SJSA1 (cell line): ENCODE data around the gene PRKN. TPM values are rescaled to one million over a fixed set of nuclear protein-coding genes. Genes with fewer than 3 reads are reported as not detected.

ENCODE experiments used
- DNase-seq, 2 experiments: peaks; one replicate each; pipeline ENCODE4 v3.0.0-alpha.2; 2015 to 2020; ENCODE audit warnings: low spot score in 2 of 2, low read depth in 1 of 2
- H3K27ac ChIP-seq: fragments of 250-450 bp; sonication (Bioruptor Pico); 2 replicates; pipeline ENCODE4 v1.5.1; 2020; ENCODE audit warnings: mild to moderate bottlenecking, moderate library complexity
- H3K27me3 ChIP-seq: fragments of 250-450 bp; sonication (Bioruptor Pico); replicated peaks from 2 replicates; pipeline ENCODE4 v1.5.1; 2020; ENCODE audit warnings: mild to moderate bottlenecking, moderate library complexity
- H3K36me3 ChIP-seq: fragments of 250-450 bp; sonication (Bioruptor Pico); 2 replicates; pipeline ENCODE4 v1.5.1; 2020; ENCODE audit warnings: mild to moderate bottlenecking
- H3K4me1 ChIP-seq: fragments of 250-450 bp; sonication (Bioruptor Pico); replicated peaks from 2 replicates; pipeline ENCODE4 v1.6.1; 2021; ENCODE audit warnings: mild to moderate bottlenecking
- H3K4me3 ChIP-seq: fragments of 250-450 bp; sonication (Bioruptor Pico); 2 replicates; pipeline ENCODE4 v1.5.1; 2020; ENCODE audit warnings: mild to moderate bottlenecking
- H3K9me3 ChIP-seq: fragments of 250-450 bp; sonication (Bioruptor Pico); replicated peaks from 2 replicates; pipeline ENCODE4 v1.5.1; 2020; ENCODE audit warnings: mild to moderate bottlenecking
- total RNA-seq: library from RNA; depleted of rRNA; stranded (reverse); fragments of >200 nt; shearing (Covaris generic); gene quantifications from 2 replicates; pipeline ENCODE4 v1.2.3, GENCODE V29; 2014

PRKN gene
- total RNA-seq, 1 experiment from 2014 or later, result not detected

DNA sequence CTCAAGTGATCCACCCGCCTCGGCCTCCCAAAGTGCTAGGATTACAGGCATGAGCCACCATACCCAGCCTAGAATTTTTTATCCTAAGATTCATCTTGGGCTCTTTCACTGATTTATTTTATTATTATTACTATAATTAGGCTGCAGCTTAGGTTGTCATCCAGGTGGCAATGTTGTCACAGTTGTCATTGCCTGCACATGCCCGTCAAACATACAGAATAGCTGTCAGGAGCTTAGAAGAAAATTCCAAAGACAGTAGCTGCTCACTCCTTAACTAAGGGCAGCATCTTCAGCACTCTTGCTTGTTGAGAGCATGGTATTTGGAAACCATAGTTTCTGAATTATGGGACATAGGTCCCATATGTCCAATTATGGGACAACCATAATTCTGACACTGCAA is 1118.8 kb downstream of the PRKN start:
- no peak overlapping the region for H3K27ac ChIP-seq
- H3K27me3 ChIP-seq, result no peaks in the 10 kb centered on the region
- H3K4me3 ChIP-seq, result no peak overlapping the region
- no peaks in the 10 kb centered on the region for H3K4me1 ChIP-seq
- no peak for DNase-seq
- peaks cover 7% of the 10 kb centered on the region; the same call in 1 of the 2 replicates for H3K9me3 ChIP-seq
- no peaks in the 10 kb centered on the region for H3K36me3 ChIP-seq

GRCh38 chr6:161607696-161608297 is 1119.8 kb downstream of the PRKN start:
- H3K36me3 ChIP-seq, result no peaks in the 10 kb centered on the region
- no peaks in the 10 kb centered on the region for H3K27me3 ChIP-seq
- DNase-seq, result no peak
- H3K27ac ChIP-seq, result no peak overlapping the region
- no peak overlapping the region for H3K4me3 ChIP-seq
- peaks cover 7% of the 10 kb centered on the region; the same call in 1 of the 2 replicates for H3K9me3 ChIP-seq
- H3K4me1 ChIP-seq, result peaks cover 5% of the 10 kb centered on the region

DNA sequence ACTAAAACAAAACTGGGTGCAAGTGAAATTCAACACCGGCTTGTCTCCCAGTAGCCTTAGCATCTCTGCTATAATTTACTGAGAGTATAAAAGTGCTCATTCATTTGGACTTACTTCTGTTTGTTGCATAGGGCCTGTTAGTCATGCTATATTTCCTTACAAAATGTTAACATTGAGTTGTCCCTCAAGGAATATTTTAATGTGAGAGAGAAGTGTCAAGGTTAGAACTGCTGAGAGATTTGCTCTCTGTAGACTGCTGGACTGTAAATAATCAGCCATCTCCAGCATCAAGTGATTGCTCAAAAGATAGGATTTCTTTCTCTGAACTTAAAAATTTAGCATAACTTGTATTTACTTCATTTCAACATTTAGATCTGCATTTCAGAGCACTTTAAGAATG is 1125.2 kb downstream of the PRKN start:
- Histone ChIP-seq H3K4me3 (no peak overlapping the region), H3K4me1 (peaks cover 8% of the 10 kb centered on the region), H3K36me3 (no peaks in the 10 kb centered on the region), H3K27ac (no peak overlapping the region), H3K9me3 (no peaks in the 10 kb centered on the region), H3K27me3 (no peaks in the 10 kb centered on the region)
- DNase-seq, result no peak

- Histone ChIP-seq H3K27me3 (no peaks in the 10 kb centered on the region), H3K27ac (no peak overlapping the region), H3K4me1 (peaks cover 8% of the 10 kb centered on the region), H3K4me3 (no peak overlapping the region), H3K9me3 (no peaks in the 10 kb centered on the region), H3K36me3 (no peaks in the 10 kb centered on the region)
- no peak for DNase-seq
These were observed 1128.7 kb downstream of the PRKN start for GRCh38 chr6:161598896-161599295.

GRCh38 chr6:161596807-161597520 is 1130.6 kb downstream of the PRKN start:
- no peak for DNase-seq
- H3K4me3 ChIP-seq, result no peak overlapping the region
- no peak overlapping the region for H3K27ac ChIP-seq
- H3K27me3 ChIP-seq, result no peaks in the 10 kb centered on the region
- no peaks in the 10 kb centered on the region for H3K9me3 ChIP-seq
- H3K36me3 ChIP-seq, result no peaks in the 10 kb centered on the region
- H3K4me1 ChIP-seq, result no peaks in the 10 kb centered on the region

GRCh38 chr6:161594412-161594811 is 1133.2 kb downstream of the PRKN start:
- Histone ChIP-seq H3K9me3 (no peaks in the 10 kb centered on the region), H3K4me3 (no peak overlapping the region), H3K27me3 (no peaks in the 10 kb centered on the region), H3K27ac (no peak overlapping the region), H3K36me3 (no peaks in the 10 kb centered on the region), H3K4me1 (no peaks in the 10 kb centered on the region)
- DNase-seq, result no peak

DNA sequence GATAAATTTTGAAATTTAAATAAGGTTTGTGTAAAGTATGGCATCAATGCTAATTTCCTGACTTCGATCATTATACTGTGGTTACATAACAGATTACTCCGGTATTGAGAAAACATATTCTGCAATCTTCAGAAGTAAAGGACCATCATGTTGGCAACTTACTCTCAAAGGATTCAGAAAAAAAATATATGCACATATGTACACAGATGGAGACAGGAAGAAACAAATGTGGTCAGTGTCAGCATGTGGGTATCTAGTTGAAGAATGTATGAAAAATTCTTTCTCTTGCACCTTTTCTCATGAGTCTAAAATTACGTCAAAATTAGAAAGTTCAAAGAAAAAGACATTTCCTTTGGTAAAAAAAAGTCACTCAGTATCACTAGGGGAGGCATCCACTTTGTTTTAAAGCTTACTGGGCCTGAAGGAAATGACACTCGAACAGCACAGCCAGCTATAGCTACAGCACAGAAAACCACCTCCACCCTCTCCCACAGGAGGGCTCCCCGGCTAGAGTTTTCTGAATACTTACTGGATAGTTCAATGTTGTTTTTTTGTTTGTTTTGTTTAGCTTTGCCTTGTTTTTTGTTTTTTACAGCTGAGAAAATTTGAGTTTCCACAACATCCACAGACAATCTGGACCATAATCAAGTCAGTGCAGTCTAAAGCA is 1136.5 kb downstream of the PRKN start:
- Histone ChIP-seq H3K4me3 (no peak overlapping the region), H3K36me3 (no peaks in the 10 kb centered on the region), H3K27me3 (no peaks in the 10 kb centered on the region), H3K4me1 (no peaks in the 10 kb centered on the region), H3K27ac (no peak overlapping the region), H3K9me3 (no peaks in the 10 kb centered on the region)
- no peak for DNase-seq

- no peak overlapping the region for H3K27ac ChIP-seq
- H3K36me3 ChIP-seq, result no peaks in the 10 kb centered on the region
- no peak overlapping the region for H3K4me3 ChIP-seq
- no peaks in the 10 kb centered on the region for H3K9me3 ChIP-seq
- no peaks in the 10 kb centered on the region for H3K4me1 ChIP-seq
- no peak for DNase-seq
- H3K27me3 ChIP-seq, result no peaks in the 10 kb centered on the region
These were observed 1140.7 kb downstream of the PRKN start for GRCh38 chr6:161586887-161587286.

DNA sequence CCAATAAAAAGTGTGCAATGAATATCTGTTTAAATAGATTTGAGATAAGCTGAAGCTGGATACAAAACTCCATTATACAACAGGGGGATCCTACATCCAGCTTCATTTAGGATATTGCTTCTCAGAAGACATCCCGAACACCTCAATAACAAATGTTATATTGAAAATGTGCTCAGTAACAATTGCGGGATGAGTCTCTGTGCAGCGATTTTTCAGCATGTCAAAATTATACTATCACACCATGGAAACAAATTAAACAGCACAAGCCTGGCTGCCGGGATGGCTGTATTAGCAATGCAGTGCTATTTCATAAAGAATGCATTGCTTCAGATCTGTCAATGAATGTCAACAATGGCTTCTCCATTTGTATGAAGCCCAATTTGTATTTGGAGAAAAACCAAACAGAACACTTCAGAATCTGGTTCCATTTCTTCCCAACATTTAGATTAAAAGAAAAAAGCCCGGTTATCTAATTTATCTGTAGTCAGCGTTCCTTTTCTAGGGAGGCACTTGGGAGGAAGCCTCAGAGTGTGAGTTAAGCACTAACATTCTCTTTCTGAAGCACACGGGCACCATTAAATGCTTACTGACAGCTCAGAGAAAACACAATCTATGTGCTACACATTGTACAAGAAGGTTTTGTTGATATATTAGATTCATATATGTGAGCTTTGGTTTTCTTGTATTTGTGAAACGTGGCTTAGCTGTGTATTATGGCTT is 1142.8 kb downstream of the PRKN start:
- no peaks in the 10 kb centered on the region for H3K9me3 ChIP-seq
- DNase-seq, result no peak
- H3K4me1 ChIP-seq, result no peaks in the 10 kb centered on the region
- H3K36me3 ChIP-seq, result no peaks in the 10 kb centered on the region
- H3K27ac ChIP-seq, result no peak overlapping the region
- H3K4me3 ChIP-seq, result no peak overlapping the region
- no peaks in the 10 kb centered on the region for H3K27me3 ChIP-seq

DNA sequence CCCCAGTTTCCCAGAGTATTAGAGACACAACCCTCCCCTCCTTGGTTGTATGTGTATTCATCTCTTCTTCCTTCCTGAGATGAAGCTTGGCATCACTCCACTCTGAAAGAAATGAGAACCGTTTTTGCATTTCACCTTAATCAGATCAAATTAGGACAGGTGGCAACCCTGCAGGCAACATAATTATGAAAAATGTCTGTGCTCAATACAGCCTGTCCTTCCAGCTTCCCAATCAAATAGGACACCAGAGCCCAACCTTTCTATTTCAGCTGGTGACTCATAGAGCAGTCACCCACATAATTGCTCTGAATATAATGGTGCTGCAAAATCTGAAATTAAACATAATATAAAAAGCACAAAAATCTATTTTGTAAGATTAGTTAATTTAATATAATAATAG is 1143.5 kb downstream of the PRKN start:
- Histone ChIP-seq H3K27me3 (no peaks in the 10 kb centered on the region), H3K4me1 (no peaks in the 10 kb centered on the region), H3K9me3 (no peaks in the 10 kb centered on the region), H3K4me3 (no peak overlapping the region), H3K36me3 (no peaks in the 10 kb centered on the region), H3K27ac (no peak overlapping the region)
- no peak for DNase-seq

GRCh38 chr6:161583584-161583983 is 1144.0 kb downstream of the PRKN start:
- Histone ChIP-seq H3K36me3 (no peaks in the 10 kb centered on the region), H3K4me1 (no peaks in the 10 kb centered on the region), H3K27ac (no peak overlapping the region), H3K27me3 (no peaks in the 10 kb centered on the region), H3K9me3 (no peaks in the 10 kb centered on the region), H3K4me3 (no peak overlapping the region)
- DNase-seq, result no peak

- no peaks in the 10 kb centered on the region for H3K36me3 ChIP-seq
- H3K27ac ChIP-seq, result no peak overlapping the region
- H3K27me3 ChIP-seq, result no peaks in the 10 kb centered on the region
- no peak for DNase-seq
- H3K9me3 ChIP-seq, result no peaks in the 10 kb centered on the region
- no peak overlapping the region for H3K4me3 ChIP-seq
- H3K4me1 ChIP-seq, result no peaks in the 10 kb centered on the region
These were observed 1149.1 kb downstream of the PRKN start for GRCh38 chr6:161578478-161578877.

DNA sequence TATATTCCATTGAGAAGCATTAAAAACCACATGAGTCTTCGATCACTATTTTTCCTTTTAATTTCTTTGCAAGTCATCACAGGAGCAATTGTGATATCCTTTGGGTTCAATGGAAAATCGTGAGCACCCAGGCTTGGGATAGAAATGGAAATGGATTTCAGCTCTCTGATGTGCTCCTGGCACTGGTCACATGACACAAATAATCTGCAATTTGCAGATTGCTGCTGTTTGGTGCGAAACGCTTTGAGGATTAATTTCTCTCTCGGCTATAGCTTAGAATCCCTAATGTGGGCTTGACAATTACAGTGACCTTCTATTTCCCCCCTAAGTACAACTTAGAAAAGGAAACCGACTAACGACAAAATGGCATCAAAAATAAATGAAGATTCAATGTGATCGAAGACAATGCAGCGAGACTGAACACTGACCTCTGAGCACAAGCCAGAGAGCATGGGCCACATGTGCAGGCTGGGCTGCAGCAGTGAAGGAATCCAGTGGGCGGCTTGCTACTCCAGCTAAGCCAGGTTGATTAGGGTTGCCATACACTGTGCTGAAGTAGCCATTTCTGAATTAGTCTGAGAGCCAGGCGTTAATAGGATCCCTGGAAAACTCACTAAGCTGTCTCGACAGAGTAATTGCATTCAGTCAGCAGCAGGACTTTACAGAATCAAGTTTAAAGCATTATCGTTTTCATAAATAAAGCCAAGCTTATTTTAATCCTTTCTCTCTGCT is 1151.9 kb downstream of the PRKN start:
- no peaks in the 10 kb centered on the region for H3K36me3 ChIP-seq
- no peaks in the 10 kb centered on the region for H3K9me3 ChIP-seq
- H3K4me3 ChIP-seq, result no peak overlapping the region
- DNase-seq, result no peak
- H3K27me3 ChIP-seq, result no peaks in the 10 kb centered on the region
- H3K4me1 ChIP-seq, result no peaks in the 10 kb centered on the region
- H3K27ac ChIP-seq, result no peak overlapping the region
